Bronchial epithelial cell (primary cell): ENCODE measurements around the gene GJA3. TPM values are rescaled to one million over a fixed set of nuclear protein-coding genes. Genes with fewer than 3 reads are reported as not detected.

Source experiments
- DNase-seq: peaks from one replicate; pipeline ENCODE4 v3.0.0-alpha.2; 2010; ENCODE audit warnings: low read depth
- FAIRE-seq: peaks from 2 replicates; lab custom pipeline; 2011; peaks lifted over from hg19 to GRCh38; lab: Jason Lieb, UNC
- H3K27me3 ChIP-seq: 2 replicates; pipeline ENCODE4 v1.5.1; 2011; ENCODE audit warnings: low read length; ENCODE audit not compliant: control insufficient read depth, insufficient read depth
- H3K36me3 ChIP-seq: 2 replicates; pipeline ENCODE4 v1.5.1; 2011; ENCODE audit warnings: low read length; ENCODE audit not compliant: control insufficient read depth, insufficient read depth
- H3K4me3 ChIP-seq: 2 replicates; pipeline ENCODE4 v1.5.1; 2011; ENCODE audit warnings: mild to moderate bottlenecking, low read depth, low read length, control low read depth
- CTCF ChIP-seq: IDR thresholded peaks from 2 replicates; pipeline ENCODE4 v1.5.1; 2011; ENCODE audit warnings: mild to moderate bottlenecking, moderate library complexity, low read length, control low read depth, inconsistent platforms; ENCODE audit not compliant: insufficient read depth, severe bottlenecking
- total RNA-seq: library from RNA; depleted of rRNA; stranded (reverse); fragments of >200 nt; gene quantifications from 2 replicates; pipeline ENCODE4 v1.2.1, GENCODE V29; 2014

Gene GJA3
- total RNA-seq, 1 donor from 2014 or later: 0.26 TPM

- FAIRE-seq (no peak), DNase-seq (peak; percentile 21)
- Histone ChIP-seq H3K4me3 (peak overlapping the region; percentile 59), H3K27me3 (no peaks in the 10 kb centered on the region), H3K36me3 (no peaks in the 10 kb centered on the region)
- no peak for TF ChIP-seq CTCF
These were observed 33.6 kb downstream of the GJA3 start for GRCh38 chr13:20127262-20127561.

GRCh38 chr13:20126541-20127261, 34.2 kb downstream of the GJA3 start:
- no peaks in the 10 kb centered on the region for H3K36me3 ChIP-seq
- no peak for TF ChIP-seq CTCF
- no peak overlapping the region for H3K4me3 ChIP-seq
- H3K27me3 ChIP-seq: no peaks in the 10 kb centered on the region
- FAIRE-seq (no peak), DNase-seq (no peak)

- DNase-seq: no peak
- no peaks in the 10 kb centered on the region for H3K36me3 ChIP-seq
- H3K27me3 ChIP-seq: no peaks in the 10 kb centered on the region
- H3K4me3 ChIP-seq: no peak overlapping the region
- FAIRE-seq: no peak
- no peak for TF ChIP-seq CTCF
These were observed 35.1 kb downstream of the GJA3 start for GRCh38 chr13:20125783-20126165.

- no peak overlapping the region for H3K4me3 ChIP-seq
- H3K27me3 ChIP-seq: no peaks in the 10 kb centered on the region
- peak; percentile 65 for DNase-seq
- H3K36me3 ChIP-seq: no peaks in the 10 kb centered on the region
- no peak for FAIRE-seq
- TF ChIP-seq CTCF: no peak
These were observed 35.6 kb downstream of the GJA3 start for GRCh38 chr13:20125129-20125782.

- no peak for TF ChIP-seq CTCF
- Histone ChIP-seq H3K27me3 (no peaks in the 10 kb centered on the region), H3K4me3 (no peak overlapping the region), H3K36me3 (no peaks in the 10 kb centered on the region)
- DNase-seq: no peak
- FAIRE-seq: no peak
These were observed 36.5 kb downstream of the GJA3 start for GRCh38 chr13:20124303-20124702.
